Panc1 (cell line): ENCODE results near the gene QRICH2.

Experiments
- POLR2AphosphoS5 ChIP-seq: IDR thresholded peaks from 2 replicates; pipeline ENCODE4 v1.6.1; 2012; ENCODE audit warnings: mild to moderate bottlenecking, low read depth, low read length, moderate library complexity
- REST ChIP-seq, 2 experiments: IDR thresholded peaks; 2 replicates each; pipeline ENCODE4 v1.6.1; 2011 to 2012; ENCODE audit warnings: low read depth in 2 of 2, control low read depth in 1 of 2, low read length in 1 of 2, mild to moderate bottlenecking in 1 of 2, moderate library complexity in 1 of 2; ENCODE audit not compliant: insufficient read depth in 1 of 2
- SIN3A ChIP-seq: IDR thresholded peaks from 2 replicates; pipeline ENCODE4 v1.6.1; 2012; ENCODE audit warnings: low read depth, mild to moderate bottlenecking, low read length, moderate library complexity, borderline replicate concordance; ENCODE audit not compliant: insufficient read depth
- TCF7L2 ChIP-seq: IDR thresholded peaks from 2 replicates; pipeline ENCODE4 v1.6.1; 2011; ENCODE audit warnings: mild to moderate bottlenecking, low read depth, low read length, inconsistent platforms
- TF ChIP-seq, protein P1 (sequence below): fragments of 450-650 bp; IDR thresholded peaks from 2 replicates; pipeline ENCODE4 v1.5.1; 2017; ENCODE audit warnings: mild to moderate bottlenecking

DNA sequence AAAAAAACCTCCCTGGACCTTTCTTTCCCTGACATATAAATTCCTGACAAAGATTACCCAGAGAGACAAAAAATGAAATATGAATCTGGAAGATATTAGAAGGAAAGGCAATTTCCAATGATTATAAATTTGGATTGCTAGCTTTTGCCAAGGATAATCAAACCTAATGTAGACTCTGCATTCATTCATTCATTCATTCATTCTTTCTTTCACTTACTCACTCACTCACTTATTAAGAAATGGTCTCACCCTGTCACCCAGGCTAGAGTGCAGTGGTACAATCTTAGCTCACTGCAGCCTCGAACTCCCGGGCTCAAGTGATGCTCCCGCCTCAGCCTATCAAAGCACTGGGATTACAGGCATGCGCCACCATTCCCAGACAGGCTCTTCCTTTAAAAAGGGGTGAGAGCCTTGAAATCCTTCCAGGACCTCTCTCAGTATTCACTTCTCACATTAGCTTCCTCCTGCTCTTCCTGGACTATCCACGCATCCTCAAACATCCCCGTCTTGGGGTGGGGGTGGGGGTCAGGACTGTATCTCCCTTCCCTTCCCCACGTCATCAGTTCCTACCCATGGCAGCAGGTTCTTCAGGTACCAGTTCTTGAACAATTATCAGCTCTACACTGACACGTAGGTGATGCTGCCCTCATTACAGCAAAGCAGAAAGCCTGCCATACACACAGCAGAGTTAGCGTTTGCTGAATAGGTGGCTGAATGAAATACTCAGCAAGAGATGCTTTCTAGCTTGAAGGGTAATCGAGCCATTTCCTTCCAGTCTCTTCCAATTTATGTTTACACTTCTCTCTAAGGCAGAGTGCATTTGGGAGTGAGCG is 25.8 kb upstream of the QRICH2 start:
- TF ChIP-seq, protein P1, sequence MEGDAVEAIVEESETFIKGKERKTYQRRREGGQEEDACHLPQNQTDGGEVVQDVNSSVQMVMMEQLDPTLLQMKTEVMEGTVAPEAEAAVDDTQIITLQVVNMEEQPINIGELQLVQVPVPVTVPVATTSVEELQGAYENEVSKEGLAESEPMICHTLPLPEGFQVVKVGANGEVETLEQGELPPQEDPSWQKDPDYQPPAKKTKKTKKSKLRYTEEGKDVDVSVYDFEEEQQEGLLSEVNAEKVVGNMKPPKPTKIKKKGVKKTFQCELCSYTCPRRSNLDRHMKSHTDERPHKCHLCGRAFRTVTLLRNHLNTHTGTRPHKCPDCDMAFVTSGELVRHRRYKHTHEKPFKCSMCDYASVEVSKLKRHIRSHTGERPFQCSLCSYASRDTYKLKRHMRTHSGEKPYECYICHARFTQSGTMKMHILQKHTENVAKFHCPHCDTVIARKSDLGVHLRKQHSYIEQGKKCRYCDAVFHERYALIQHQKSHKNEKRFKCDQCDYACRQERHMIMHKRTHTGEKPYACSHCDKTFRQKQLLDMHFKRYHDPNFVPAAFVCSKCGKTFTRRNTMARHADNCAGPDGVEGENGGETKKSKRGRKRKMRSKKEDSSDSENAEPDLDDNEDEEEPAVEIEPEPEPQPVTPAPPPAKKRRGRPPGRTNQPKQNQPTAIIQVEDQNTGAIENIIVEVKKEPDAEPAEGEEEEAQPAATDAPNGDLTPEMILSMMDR, result no peak
- TF ChIP-seq POLR2AphosphoS5 (no peak), TCF7L2 (no peak), REST (IDR thresholded peaks at IDR 0.05; ENCODE audit: insufficient read depth in 1 of 2, low read depth in 2 of 2, low read length in 1 of 2) (no peak), SIN3A (no peak)
